Measurements from ENCODE around the gene AUTS2.

AUTS2 gene

DNA sequence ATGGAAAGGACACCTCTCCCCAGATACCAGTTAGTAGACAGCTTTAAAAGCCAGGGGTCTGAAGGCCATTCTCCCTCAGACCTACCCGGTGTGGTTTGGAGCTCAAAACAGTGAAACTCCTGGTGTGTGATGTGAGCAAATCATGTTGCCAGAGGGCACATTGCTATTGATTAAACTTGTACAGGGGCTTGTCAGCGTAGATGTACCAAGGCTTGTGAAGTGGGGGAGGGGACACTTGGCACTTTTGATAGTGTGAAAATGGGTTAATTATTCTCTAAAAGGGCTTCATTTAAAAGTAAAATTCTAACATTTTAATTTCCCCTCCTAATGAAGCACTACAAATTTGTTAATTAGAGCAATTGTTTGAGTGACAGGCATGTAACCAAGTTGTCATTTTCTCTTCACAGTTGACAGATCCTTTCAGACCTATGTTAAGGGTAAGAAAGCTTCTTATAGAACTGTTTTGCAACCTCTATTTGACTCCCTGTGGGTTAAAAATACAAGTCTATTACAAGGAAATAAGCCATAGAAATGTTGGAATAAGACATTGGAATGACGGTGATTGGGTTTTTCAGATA is 1176.8 kb downstream of the AUTS2 start:
- DNase-seq (ENCODE audit: low read depth in 2 of 2): no peak

DNA sequence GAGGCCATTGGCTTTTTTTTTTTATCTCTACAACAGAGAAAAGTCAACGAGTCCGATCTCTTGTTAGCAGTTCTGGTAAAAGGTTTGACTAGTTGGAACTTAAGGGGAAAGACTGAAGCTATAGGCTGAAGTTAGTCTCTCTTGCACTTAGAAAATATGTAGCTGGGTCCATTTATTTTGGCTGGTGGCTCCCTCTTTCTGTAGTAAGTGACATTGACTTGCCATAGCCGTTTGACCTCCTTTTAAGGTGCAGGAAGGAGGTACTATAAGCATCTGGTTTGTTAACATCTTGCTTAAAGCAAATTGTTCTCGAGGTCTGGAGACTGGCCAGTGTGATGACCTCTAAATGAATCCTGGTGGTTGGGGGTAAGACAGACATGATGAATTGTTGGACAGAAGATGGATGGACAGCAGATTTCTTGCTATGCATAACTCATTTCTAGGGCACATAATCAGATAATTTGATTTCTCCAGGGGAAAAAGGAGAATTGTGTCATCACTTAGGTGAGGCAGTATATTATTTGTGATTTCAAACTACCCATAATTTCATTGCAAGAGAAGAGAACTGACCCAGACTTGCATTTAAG is 1177.4 kb downstream of the AUTS2 start:
- no peak for DNase-seq (ENCODE audit: low read depth in 2 of 2)

DNA sequence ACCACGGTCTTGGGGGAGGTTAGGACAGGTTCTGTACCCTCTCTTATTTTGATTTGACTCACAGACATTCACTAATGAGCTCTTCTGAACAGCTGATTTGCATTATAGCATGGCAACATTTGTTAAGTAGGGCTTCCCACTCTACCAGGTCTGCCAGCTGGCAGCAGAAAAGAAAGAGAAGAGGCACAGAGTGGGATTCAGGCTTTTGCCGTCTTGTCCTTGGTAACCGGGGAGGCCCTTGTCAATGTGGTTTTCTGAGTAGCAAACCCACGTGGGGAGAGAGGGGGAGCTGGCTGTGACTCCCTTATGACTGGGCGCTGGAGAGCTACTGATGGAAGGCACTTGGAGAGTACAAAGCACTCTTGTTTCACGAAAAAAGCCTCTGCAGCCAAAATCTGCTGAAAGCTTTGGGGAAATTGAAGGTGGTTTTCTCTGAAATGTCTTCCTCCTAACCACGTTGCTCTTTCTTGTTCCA is 1178.4 kb downstream of the AUTS2 start:
- DNase-seq (ENCODE audit: low read depth in 2 of 2): no peak

DNA sequence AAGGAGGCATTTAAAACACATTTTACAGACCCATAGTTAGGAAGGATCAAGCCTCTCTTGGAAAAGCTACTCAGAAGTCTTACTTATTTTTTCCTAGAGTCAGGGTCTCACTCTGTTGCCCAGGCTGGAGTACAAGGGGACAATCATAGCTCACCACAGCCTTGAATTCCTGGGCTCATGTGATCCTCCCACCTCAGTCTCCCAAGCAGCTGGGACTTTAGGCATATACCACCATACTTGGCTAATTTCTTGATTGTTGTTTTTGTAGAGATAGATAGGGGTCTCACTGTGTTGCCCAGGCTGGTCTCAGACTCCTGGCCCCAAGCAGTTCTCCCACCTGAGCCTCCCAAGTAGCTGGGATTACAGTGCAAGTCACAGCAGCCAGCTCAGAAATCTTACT is 1179.0 kb downstream of the AUTS2 start:
- no peak for DNase-seq (ENCODE audit: low read depth in 2 of 2)

DNA sequence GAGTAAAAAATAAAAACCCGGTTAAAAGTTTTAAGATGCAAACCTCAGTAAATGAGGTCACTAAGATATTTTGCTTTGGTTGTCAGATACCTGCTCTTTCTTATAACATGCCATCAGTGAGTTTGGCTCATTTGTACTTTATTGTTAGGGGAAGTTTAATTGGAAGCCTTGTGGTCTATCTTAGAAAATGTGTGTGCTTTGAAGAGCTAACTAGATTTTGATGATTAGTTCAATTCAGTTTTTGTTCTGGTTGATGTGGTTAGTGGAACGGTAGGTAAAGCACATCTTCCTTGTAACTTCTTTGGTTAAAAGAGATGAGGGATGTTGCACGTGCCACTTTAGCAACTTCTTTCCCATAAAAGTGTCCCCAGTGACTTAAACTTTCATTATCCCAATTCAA is 1180.3 kb downstream of the AUTS2 start:
- DNase-seq (ENCODE audit: low read depth in 2 of 2): no peak

DNA sequence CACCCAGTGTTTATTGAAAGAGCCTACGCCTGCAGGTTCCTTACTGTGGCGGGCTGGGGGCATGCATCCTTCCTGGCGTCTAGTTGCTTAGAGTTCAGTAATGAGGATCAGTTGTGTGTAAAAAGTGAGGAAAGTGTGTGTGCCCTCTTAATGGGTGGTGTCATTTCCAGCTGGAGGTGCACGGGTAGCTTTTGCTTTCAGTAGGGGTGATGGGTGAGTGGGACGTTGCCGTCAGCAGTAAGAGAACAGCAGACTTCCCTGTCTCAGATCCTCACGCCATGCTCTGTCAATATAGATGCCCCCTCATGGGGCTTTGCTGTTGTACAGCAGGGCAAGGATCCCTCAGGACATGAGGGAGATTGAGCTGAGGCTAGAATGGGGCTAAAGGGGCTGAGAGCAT is 1181.0 kb downstream of the AUTS2 start:
- DNase-seq (ENCODE audit: low read depth in 2 of 2): no peak

DNA sequence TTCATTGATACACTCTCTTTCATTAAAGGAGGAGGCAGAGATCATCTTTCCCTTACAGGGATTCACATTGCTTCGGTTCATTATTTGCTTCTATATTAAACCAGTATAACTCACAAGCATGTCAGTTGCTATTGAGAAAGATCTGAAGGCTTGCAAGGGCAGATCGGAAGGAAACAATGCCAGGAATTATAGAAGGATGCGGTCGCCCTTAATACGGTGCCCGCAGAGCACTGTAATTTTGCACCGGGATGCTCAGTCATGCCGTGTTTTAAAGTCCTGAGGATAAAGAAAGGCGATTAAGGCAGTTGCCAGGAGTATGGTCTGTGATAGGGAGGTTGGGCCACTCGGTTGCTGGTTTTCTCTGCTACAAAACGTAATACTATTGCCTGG is 1183.6 kb downstream of the AUTS2 start:
- no peak for DNase-seq (ENCODE audit: low read depth in 2 of 2)

DNA sequence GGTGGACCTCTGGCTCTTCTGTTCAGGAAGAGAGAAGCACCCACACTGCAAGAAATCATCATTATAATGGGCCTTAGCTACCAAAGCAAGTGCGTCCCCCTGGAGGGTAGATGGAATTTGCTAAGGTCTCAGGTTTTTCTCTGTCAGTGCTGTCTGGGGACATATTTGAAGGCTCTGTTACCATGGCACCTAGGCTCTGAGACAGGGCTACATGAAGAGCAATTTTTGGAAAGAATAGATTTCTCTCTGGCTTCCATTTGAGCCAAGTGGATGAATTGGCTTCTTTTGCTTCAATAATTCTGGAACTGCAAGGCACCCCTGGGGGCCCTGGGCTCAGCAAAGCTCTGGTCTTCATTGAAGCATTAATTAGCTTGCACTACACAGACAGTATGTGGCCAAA is 1184.5 kb downstream of the AUTS2 start:
- no peak for DNase-seq (ENCODE audit: low read depth in 2 of 2)

DNA sequence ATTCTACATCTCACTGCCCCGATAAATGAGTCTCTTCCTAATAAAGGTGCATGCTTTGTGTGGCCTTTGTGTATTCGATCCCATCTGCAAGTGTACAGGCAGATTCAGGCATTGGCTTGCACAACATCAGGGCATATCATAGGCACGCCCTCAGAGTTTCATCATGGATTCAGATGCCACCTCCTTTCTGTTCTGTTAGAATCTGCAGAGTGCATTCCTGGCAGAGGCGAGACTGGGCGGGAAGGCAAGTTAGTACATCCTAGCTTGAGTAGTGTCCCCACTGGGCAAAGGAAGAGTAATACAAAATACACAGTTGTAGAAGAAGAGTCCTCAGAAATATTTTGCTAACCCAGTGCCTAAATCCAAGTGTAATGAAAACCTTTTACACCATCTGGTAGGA is 1187.2 kb downstream of the AUTS2 start:
- DNase-seq (ENCODE audit: low read depth in 2 of 2): no peak

DNA sequence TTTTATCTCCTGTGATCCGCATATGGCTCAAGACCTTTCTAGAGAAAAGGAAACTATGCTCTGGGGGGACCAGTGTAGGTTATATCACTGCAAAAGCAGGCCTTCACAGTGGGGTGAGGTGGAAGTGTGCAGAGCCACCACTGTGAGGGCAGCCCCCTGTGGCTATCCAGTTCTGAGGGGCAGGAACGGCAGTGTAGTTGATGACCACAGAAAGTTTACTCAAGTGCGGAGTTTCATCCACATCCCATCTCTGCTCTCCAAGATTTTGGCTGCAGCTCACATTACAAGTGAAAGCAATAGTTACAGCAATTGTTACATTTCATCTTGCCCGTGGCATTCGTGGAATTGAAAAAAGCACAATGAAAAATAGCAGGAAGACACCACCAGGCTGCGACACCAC is 1187.8 kb downstream of the AUTS2 start:
- DNase-seq (ENCODE audit: low read depth in 2 of 2): no peak

DNA sequence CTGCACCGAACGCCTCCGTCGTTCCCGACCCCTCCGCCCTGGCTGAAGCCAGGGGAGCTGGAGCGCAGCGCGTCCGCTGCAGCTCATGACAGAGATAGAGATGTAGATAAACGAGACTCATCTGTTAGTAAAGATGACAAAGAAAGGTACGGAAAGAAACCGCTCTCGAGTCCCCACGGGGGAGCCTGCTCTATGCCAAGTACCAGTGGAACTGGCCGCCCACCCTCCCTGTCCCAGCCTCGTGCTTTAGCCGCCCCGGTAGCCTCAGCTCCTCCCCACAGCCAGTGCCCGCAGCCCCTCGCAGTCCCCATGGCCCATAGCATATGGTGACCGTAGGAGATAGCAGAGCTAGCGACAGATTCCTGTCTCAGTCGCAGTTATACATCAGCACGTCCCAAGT is 1189.0 kb downstream of the AUTS2 start:
- DNase-seq (ENCODE audit: low read depth in 2 of 2): no peak

DNA sequence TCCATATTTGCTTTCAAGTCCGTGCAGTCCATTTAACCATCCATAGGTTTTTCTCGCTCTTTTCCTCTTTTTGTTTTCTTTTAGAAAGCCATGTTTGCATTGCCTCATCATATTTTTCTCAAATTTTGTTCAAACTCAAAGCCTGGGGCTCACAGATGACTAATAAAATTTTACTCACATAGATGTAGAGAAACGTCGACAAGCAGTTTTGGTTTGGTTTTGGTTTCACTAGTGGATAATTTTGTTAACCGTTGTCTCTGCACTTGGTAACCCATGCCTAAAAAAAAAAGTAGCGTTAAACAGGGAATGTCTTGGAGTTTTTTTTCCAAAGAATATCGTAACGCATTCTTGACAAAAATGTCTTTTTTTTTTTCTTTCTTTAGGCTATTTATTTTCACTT is 1189.5 kb downstream of the AUTS2 start:
- no peak for DNase-seq (ENCODE audit: low read depth in 2 of 2)

DNA sequence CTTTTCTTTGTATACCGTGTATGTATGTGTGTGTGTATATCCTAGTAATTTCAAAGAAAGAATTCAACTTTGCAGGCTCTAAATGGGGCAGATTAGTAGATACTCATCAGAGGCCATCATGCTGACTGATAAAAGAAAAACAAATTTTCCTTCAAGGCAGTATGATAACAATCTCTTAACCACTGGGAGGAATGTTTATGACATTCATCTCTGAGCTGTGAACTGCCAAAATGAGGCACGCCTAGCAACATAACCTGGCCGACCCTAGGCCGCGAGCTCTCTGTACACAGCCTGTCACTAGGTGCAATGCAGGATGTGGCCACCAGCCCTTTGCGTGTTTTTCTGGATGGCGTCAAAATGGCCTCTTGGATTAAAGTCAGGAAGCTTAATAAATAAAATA is 1190.0 kb downstream of the AUTS2 start:
- DNase-seq (ENCODE audit: low read depth in 2 of 2): no peak

DNA sequence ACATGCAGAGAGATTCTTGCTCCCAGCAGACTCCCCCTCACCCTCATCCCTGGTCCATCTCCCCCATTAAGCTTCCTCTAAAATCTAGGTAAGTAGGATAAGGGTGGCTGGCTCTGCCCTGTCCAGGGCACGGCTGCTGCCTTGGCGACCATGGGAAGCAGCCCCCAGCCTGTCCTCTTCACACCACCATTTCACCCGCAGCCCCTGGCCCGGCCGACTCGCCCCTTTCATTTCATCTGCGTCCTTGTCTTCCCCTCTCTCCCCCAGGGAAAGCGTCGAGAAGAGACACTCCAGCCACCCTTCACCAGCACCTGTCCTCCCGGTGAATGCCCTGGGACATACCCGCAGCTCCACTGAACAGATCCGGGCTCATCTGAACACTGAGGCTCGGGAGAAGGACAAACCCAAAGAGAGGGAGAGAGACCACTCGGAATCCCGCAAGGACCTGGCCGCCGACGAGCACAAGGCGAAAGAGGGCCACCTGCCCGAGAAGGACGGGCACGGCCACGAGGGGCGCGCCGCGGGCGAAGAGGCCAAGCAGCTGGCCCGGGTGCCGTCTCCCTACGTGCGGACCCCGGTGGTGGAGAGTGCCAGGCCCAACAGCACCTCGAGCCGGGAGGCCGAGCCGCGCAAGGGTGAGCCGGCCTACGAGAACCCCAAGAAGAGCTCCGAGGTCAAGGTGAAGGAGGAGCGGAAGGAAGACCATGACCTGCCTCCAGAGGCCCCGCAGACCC is 1191.4 kb downstream of the AUTS2 start:
- no peak for DNase-seq (ENCODE audit: low read depth in 2 of 2)

DNA sequence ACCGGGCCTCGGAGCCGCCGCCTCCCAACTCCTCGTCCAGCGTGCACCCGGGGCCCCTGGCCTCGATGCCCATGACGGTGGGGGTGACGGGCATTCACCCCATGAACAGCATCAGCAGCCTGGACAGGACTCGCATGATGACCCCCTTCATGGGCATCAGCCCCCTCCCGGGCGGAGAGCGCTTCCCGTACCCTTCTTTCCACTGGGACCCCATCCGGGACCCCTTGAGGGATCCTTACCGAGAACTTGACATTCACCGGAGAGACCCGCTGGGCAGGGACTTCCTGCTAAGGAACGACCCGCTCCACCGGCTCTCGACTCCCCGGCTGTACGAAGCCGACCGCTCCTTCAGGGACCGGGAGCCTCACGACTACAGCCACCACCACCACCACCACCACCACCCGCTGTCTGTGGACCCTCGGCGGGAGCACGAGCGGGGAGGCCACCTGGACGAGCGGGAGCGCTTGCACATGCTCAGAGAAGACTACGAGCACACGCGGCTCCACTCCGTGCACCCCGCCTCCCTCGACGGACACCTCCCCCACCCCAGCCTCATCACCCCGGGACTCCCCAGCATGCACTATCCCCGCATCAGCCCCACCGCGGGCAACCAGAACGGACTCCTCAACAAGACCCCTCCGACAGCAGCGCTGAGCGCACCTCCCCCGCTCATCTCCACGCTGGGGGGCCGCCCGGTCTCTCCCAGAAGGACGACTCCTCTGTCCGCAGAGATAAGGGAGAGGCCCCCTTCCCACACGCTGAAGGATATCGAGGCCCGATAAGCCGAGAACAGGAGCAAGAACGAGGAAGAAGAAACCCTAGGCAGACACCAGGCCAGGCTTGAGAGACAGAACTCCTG is 1192.2 kb downstream of the AUTS2 start:
- no peak for DNase-seq (ENCODE audit: low read depth in 2 of 2)

DNA sequence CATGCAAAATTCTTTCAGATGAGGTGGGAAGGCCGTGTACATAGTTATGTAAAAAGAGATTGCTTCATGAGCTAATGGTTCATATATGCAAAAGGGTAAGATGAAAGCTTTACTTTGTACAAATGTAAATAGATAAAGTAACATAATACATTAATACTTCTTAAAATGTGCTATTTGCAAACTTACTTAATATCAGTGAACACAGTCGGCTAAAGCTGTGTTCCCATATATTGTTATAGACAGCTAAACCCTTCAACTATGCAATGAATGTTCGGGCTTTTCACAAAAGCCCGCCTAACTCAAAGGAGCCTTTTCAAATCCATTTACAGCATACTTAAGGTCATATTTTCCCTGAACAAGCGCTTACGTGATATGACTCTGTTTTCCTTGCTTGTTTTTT is 1193.1 kb downstream of the AUTS2 start:
- no peak for DNase-seq (ENCODE audit: low read depth in 2 of 2)

DNA sequence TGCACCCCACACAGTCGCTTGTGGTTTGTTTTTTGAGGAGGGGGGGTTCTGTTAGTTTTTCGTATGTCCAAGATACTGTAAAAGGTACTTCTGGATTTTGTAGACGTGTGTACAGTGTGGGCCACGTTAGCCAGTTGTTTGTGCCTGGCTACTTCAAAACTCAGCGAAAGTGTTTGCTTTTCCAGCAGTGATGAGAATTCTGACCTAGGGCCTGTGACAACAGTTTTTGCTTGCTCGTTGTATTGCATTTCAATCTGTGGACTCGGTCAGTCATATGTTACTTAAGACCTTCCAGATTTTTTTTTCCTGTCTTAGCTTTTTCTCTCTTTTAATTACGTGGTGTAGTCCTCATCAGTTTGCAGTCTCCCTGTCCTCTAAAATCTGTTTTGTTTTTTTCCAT is 1194.8 kb downstream of the AUTS2 start:
- DNase-seq (ENCODE audit: low read depth in 2 of 2): no peak

DNA sequence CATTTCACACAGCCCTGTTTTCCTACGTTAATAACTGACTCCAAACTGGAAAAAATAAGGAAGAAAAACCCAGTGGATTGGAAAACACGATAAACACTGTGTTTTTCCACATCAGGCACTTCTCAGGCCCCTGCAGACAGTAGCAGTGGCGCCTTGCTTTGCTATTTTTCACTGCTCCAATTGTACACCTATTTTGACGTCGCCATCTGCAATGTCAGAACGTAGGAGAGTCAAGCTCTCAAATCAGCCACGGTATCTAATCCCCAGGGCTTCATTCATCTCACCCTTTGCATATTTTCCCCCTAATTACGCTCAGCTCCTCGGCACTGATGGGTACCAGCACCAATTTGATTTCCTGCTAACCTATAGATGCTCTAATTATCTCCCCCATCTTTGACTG is 1195.5 kb downstream of the AUTS2 start:
- DNase-seq (ENCODE audit: low read depth in 2 of 2): no peak

DNA sequence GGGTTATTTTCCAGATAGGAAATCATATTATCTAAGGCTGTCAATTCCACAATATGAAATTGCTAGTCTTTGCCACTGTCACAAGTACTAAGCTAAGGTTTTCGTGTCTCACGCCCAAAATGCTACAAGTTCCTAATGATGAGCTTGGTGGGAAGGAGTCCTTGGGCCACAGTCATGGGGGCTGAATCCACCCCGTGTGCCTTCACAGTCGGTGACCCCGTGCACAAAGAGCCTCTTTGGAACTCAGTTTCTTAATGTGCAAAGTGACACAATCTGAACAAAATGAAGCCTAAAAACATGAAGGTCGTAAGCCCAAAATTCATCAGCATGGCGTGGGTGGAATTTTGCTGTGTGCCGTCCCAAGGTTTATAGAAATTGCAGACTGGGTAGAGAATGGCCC is 1196.7 kb downstream of the AUTS2 start:
- DNase-seq (ENCODE audit: low read depth in 2 of 2): no peak

DNA sequence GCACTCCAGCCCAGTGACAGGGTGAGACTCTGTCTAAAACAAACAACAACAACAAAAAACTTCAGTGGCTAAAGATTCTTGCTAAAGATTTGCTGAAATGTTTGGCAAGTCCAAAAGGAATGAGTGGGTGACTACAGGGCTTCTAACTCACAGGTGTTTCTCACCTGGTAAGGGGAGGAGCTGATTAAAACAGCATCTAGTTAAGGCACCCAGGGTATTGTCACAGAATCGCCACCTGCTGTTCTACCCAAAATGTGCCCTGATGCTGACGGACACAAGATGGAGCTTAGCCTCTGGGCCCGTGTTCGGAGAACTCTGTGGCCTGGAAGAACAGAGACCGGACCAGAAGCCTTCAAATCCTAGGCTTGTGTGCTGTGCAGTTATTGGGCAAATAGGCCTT is 1197.7 kb downstream of the AUTS2 start:
- DNase-seq (ENCODE audit: low read depth in 2 of 2): no peak

DNA sequence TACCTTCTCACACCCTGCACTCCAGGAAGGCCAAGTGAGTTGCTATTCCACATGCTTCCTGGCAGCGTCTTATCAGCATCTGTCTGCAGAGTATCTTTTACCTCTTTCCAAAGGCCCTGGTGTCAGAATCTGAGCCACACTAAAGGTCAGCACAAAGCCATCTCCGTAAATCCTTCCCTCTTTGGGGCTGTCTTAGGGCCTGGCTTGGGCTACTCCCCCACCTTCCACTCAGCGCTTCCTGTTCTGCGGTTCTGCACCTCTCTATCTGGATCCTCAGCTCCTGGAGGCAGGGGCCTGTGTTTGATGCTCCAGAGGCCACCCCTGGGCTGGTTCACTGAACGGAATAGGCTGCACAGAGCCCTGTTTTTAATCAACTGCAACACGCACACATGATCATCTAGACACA is 1198.8 kb downstream of the AUTS2 start:
- no peak for DNase-seq (ENCODE audit: low read depth in 2 of 2)

DNA sequence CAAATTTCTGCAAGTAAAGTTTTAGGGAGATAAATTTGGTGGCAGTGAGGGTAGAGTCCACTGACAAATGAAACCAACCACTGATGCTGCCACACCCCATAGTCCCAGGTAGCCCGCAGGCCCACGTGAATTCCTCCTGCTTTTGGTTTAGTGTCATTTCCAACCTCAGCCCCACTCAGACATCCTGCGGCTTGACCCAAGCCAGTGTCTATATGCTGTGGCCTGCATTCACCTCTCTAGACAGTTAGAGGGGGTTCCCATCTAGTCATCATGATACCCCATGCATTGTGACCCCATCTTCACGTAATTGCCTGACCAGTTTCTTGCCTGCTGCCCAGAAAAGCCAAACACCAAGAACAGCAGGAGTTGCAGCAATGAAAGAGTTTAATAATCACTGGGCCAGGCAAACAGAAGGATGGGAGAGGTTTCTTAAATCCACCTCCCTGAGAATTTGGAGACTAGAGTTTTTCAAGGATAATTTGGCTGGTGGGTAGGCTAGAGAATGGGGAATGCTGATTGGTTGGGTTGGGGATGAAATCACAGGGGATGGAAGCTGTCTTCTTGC is 1201.6 kb downstream of the AUTS2 start:
- no peak for DNase-seq (ENCODE audit: low read depth in 2 of 2)

Measured in stimulated activated CD8-positive, alpha-beta memory T cell treated with anti-CD3 and anti-CD28 coated beads, Interleukin-15, amount 100 ng/mL, for 4 hours (primary cell).